HG03460 (cell line): ENCODE data around the gene PKD1.

Experiments
- ATAC-seq: cut with Tn5 transposase; IDR thresholded peaks from one replicate; pipeline ENCODE4 v1.9.1; 2021; ENCODE audit not compliant: unreplicated experiment

Gene PKD1

DNA sequence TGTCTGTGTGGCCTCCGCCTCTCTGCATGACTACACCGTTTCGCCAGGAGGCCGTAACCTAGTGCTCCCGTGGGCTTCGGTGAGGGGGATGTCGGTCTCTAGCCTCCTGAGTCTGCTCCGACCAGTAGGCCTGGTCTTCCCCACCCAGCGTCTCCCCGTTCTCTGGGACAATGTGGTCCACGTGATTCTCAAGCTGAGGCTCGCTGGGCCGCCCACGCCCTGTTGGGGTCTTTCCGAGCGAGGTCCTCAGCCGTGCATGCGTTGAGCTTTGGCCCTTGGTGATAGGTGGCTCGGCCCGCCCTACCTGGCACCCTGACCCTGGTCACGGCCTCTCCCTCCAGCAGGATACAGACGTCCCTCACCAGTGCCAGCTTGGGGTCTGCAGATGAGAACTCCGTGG is 57.0 kb downstream of the PKD1 start:
- ATAC-seq = no peak

DNA sequence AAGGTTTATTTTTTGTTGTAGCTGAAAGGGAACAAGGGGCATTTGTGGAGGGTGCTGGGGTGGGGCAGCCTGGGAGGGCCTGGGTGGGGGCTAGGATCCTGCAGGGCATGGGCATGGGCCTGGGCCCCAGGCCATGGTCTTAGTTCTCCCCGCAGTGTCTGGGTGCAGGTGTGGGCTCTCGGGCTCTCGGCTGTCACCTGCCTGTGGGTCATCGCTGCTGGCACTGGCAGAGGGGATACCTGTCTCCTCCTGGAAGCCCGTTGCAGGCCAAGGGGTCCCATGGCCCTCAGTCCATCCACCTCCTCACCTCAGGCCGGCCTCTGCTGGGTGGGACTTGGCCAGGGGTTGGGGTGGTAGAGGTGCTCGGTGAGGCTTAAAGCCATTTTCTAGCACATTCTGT is 57.6 kb downstream of the PKD1 start:
- ATAC-seq = no peak

DNA sequence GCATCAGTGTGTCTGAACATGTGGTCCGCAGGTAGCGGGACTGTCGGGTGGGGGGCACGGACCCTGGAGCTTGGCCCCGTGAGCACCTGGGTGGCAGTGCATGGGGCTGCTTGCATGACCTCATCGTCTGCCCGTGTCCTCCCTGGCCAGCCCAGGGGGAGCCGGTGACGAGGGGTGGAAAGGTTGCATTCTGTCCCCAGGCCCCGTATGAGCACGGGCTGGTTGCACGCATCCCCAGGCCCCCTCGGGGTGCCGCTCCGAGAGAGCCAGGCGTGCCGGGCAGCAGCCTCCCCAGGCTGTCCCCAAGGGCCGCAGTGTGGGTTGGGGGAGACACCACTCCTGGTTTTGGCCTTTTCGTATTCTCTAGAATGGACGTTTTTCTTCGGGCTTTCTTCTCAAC is 58.0 kb downstream of the PKD1 start:
- no peak for ATAC-seq

DNA sequence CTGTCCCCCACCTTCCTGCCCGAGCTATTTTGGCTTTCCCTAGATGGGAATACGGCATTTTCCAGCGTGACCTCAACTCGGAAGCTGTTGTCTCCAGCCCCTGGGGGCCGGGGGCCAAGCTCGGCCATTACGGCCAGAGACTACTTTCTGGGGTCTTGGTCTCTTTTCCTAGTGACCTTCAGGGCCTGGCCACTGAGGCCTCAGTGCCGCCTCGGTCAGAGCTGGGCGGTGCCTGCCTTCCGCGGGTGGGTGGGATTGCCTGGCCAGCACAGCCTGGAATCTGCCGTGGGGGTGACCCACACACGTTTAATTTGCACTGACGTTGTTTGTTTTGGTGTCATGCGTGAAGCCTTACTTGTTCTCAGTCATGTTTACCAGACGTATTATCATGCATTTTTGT is 58.7 kb downstream of the PKD1 start:
- ATAC-seq = no peak

DNA sequence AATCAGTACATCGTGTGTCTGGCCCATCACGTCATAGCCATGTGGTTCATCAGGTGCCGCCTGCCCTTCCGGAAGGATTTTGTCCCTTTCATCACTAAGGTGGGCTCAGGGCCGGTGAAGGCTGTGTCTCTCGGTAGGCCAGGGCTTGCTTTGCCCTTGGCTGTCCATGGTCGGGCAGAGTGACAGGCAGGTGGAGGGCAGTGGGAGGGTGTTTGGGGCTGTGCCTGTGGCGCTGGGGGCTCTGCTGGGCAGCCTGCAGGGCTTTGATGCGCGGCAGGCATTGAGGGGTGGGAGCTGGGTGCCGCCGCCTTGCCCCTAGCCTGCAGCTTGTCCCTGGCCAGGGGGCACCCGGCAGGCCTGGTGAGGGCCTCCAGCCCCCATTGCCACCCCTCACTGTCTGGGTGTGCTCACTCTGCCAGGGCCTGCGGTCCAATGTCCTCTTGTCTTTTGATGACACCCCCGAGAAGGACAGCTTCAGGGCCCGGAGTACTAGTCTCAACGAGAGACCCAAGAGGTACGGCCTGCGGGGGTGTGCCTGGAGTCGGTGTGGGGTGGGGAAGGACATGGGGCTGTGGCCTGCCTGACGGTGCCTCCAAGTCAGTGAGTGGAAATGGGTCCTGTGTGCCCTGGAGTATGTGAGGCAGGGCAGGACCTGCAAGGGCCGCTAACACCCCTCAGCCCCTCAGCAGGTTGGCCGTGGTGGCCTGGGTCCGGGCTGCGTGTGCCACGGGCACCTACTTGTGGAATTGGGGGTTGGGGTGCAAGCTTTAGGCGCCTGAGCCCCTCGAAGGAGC is 59.4 kb downstream of the PKD1 start:
- no peak for ATAC-seq

DNA sequence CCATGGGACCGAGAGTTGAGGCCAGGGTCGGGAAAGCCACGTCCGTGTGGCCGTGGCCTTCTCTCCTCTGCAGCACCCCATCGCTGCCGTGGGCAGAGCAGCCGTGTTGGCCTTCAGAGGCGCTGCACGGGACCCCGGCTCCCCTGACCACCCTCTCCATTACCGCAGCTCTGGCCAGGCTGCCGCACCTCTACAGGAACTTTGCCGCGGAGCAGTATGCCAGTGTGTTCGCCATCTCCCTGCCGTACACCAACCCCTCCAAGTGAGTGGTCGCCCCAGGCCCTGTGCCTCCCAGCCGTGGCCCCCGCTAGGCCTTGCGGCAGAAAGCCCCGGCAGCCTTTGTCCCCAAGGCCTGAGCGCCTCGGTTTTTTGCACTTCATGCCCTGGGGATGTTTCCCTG is 60.1 kb downstream of the PKD1 start:
- no peak for ATAC-seq

DNA sequence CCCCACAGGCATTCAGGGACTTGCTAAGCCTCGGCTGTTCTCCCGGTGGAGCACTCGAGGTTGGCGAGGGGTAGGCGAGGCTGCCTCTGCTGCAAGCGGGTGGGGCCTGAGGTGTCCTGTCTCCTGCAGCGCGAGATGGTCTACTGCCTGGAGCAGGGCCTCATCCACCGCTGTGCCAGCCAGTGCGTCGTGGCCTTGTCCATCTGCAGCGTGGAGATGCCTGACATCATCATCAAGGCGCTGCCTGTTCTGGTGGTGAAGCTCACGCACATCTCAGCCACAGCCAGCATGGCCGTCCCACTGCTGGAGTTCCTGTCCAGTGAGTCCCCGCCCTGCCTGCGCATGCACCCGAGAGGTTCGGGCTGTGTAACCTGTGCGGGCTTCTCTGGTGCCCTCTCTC is 61.6 kb downstream of the PKD1 start:
- no peak for ATAC-seq

DNA sequence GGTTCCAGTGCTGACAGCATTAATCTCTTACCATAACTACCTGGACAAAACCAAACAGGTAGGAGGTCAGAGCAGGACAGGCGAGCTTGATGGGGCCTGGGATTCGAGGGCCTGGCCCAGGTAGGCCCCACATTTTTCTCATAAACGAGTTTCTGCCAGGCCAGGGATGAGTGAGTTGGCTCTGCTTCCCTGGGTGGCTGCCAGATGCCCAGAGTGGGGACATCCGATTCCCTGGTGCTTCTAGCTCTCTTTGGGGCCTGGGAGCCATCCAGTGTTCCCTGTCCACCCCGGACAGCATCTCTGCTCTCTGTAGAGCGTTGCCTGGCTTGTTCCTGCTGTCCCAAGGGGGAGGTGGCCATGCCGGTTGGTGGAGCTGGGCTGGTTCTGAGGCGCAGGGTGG is 62.8 kb downstream of the PKD1 start:
- ATAC-seq = no peak

DNA sequence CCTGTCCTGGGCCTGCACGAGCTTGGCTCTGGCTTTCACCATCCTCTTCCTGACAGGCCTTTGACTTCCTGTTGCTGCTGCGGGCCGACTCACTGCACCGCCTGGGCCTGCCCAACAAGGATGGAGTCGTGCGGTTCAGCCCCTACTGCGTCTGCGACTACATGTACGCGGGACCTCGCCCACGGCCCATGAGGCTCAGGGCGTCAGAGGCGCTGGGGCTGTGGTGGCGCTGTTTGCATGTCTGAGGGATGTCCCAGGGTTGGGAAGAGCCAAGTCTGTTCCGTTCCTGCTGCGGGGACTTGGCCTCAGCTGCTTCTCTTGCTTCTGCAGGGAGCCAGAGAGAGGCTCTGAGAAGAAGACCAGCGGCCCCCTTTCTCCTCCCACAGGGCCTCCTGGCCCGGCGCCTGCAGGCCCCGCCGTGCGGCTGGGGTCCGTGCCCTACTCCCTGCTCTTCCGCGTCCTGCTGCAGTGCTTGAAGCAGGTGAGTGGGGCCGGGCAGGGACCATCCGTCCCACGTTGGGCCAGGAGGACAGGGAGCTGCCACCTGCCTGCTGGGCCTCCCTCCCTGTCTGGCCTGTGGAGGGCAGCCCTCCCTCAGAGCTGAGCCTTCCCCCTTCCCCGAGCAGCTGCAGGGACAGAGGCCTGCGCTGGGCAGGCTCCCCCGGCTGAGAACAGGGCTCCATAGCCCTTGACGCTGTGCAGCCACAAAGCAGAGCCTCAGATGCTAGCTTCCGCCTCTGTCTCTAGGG is 64.1 kb downstream of the PKD1 start:
- ATAC-seq = no peak

DNA sequence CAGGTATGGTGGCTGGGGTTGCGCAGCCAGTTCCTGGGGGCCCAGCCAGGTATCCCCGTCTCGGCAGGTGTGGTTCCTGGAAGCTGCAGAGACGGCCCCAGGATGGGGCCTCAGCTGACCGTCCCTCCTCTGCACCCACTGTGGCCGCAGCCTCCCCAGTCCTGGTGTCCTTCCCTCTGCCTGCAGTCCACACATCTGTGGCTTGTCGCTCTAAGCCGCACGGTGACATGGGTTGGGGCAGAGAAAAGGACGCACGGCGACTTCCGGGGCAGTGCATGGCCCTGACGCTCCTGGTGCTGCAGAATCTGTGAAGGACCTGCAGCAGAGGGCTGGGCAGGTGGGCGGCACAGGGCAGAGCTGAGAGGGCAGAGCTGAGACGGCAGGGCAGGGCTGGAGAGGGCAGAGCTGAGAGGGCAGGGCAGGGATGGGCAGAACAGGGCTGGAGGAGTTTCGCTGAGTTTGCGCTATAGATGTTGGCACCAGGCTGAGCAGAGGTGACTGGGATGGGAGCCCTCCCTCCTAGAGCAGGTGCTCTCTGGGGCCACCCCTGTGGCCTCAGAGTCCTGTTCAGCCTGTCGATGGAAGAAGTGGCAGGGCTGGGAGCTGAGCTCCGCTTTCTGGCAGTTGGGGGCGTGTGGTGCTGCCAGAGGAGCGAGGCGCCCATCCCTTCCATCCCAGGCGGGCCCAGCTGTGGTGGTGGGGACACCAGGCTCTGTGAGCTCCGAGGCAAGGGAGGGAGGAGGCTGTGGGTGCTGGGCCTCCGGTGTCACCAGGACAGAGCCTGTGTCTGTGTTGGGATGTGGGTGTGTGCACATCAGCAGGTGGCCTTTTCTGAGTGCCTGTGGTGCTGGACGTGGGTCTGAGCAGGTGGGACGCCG is 64.9 kb downstream of the PKD1 start:
- no peak for ATAC-seq

DNA sequence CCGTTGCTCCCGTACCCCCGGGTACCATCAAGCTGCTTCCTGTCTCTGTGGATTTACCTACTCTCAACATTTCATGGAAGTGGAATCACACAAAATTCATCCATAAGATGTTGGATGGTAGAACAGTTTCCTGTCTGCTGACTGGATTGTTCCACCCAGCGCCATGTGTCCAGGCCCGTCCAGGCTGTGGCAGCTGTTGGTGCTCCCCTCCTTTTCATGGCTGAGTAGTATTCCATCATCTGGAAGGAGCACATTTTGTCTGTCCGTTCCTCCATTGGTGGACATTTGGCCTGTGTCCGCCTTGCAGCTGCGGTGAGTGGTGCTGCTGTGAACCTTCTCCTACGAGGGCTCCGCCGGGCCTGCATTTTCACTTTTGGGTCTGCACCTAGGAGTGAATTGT is 69.6 kb downstream of the PKD1 start:
- no peak for ATAC-seq

DNA sequence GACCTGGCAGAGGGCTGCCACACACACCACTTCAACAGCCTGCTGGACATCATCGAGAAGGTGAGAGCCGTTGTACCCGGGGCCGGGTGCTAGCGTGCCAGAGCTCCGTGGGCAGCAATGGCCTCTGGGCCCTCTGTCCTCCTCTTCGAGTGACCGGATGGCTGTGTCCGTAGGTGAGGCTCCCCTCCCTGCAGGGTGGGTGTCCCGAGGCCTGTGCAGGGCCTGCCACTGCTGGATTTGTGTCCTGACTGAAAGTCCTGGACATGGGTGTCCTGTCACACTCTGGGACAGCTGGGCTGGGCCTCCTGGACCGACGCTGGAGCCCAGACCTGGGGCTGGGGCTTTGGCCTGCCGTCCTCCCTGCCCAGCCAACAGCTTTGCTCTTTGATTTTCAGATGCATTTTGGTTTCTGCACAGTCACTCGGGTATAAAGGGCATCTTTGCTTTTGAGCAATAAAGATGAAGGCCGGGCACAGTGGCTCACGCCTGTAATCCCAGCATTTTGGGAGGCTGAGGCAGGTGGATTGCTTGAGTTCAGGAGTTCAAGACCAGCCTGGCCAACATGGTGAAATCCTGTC is 71.2 kb downstream of the PKD1 start:
- no peak for ATAC-seq

DNA sequence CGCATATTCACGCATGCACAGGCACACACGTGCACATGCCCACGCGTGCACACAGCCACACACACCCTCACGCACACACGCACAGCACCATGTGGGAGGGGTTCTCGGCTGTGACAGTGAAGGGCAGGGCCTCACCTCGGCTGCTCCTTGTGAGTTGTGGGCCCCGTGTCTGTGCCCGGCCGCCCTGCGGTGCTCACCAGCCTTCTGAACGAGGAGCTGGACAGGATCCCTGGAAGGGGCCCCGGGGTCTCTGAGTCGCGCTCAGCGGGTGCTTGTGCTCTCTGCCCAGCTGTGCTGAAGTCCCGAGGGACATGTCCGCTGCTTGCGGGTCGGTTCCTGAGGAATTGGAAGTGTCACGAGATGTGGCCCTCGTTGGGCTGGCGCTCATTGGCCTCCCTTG is 71.8 kb downstream of the PKD1 start:
- ATAC-seq = no peak

DNA sequence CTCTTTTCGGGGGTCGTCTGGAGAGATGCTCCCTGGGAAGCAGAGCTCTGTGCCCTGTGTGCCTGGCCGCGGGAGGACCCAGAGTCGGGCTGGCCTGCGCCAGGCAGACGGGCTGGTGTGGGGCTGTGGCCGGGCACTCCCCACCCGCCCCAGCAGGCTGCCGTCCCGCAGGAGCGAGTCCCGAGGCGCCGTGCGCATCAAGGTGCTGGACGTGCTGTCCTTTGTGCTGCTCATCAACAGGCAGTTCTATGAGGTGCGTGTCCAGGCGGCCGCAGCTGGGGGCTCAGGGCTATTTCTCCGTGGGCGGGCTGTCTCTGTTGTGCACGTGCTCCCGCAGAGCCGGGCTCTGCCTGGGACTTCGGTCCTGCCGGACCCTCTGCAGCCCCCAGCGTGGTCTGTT is 72.9 kb downstream of the PKD1 start:
- ATAC-seq = no peak

DNA sequence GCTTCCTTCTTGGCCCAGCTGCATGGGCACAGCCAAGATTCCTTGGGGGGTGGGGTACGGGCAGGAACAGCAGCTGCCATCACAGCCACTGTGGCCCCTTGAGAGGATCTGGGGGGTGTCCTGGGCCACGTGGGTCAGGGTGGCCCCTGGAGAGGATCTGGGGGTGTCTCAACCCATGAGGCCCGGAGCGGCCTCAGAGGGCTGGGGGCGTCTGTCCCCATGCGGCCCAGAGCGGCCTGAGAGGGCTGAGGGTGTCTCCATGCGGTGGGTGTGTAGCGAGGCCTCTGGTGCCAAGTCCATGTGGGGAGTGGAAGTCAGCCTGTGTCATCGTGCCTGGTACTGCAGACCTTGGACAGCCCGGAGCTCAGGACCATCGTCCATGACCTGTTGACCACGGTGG is 74.2 kb downstream of the PKD1 start:
- no peak for ATAC-seq

DNA sequence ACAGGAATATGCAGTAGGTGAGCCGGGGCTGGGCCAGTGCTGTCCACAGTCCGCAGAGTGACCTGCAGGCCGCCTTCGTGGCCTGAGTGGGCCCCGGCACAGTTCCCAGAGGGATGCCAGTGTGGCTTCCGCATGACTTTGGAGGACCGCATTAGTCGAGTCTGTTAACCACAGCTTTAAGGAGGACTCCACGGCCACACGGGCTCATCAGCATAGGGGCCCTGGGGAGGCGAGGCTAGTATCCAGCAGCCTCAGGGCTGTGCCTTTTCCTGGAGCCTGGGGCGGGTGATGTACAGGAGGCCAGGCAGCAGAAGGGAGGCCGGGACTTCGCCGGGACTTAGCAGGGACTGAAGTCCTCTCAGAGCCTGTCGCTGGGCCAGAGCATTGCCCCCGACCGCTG is 74.7 kb downstream of the PKD1 start:
- no peak for ATAC-seq

DNA sequence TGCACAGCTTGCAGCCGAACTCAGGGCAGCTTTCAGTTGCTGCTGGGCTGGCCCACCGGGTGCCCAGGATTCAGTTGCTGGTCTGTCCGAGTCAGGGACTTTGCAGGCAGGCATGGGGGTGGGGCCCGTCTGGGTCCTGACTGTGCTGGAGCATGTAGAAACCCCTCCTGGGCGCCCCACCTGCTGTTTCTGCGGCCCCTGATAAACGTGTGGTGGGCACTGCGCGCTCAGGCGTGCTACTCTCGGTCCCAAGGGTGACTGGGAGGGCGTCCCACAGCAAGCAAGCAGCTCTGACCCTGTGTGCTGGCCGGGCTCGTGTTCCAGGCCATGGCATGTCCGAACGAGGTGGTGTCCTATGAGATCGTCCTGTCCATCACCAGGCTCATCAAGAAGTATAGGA is 75.4 kb downstream of the PKD1 start:
- no peak for ATAC-seq

DNA sequence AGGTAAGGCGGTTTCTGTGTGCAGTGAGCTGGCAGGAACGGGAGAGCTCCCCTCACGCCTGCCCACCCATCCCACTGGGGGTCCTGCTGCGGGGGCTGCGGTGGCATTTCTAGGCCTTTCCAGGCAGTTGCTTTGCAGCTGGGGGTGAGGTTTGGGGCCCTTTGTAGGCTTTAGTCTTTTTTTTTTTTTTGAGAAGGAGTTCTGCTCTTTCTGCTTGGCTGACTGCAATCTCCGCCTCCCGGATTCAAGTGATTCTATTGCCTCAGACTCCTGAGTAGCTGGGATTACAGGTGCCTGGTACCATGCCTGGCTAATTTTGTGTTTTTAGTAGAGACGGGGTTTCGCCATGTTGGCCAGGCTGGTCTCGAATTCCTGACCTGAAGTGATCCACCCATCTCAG is 76.8 kb downstream of the PKD1 start:
- no peak for ATAC-seq

DNA sequence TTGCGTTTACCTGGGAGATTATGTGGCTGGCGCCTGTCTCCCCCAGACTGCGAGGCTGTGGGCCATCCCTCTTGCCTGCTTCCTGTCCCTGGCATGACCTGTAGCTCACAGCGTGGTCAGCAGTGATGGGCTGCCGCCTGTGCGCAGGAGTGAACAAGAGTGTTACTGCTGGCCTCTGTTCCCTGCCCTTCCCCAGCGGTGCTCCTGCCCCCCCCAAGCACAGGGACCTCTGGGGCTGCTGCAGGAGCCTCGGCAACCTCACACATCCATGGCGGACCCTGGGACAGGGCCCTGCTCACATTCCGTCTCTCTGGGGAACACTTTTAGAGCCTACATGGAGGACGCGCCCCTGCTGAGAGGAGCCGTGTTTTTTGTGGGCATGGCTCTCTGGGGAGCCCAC is 77.3 kb downstream of the PKD1 start:
- no peak for ATAC-seq

DNA sequence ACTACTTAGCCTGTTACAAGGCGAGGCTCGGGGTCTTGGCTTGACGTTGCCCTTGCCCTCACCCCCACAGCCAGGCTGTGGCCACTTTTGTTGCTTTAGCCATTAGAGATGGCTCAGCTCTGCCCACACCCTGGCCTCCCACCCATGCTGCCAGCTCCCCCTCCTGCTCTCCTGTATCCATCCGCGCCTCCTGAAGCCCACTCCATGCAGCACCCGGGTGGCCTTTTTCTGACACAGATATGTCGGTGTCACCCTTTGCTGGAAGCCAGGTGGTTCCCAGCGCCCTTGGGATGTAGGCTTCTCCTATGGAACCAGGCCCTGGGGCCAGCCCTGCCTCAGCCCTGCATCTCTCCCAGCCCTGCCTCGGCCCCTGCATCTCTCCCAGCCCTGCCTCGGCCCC is 78.3 kb downstream of the PKD1 start:
- ATAC-seq = no peak

DNA sequence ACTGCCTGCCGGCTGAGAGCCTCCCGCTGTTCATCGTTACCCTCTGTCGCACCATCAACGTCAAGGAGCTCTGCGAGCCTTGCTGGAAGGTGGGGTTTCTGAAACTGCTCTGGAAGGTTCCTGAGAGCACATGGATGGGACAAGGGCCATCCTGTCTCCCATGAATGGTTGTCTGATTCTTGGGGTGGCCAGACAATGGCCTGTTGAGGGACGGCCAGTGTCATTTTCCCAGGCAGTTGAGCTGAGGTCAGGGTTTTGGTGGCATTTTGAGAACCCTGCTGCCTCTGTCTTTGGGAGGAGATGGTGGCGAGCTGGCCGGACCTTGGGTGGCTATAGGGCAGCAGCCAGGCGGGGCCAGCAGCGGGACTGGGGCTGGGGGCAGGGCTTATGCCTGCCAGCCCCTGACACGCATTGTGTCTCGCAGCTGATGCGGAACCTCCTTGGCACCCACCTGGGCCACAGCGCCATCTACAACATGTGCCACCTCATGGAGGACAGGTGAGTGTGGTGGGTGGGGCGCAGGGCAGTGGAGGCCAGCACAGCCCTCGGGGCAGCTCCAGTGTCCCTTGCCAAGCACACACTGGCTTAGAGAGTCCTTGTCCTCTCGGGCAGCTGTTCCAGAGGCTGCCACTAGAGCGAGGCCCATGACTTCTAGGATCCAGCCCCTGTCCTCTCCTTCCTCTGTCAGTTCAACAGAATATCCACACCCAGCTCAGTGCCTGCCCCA is 78.9 kb downstream of the PKD1 start:
- ATAC-seq = no peak
